HL-60 (cell line): ENCODE data around the gene FAM209B.

ENCODE experiments used
- CTCF ChIP-seq: IDR thresholded peaks from one replicate; pipeline ENCODE4 v1.5.1; 2011; ENCODE audit warnings: low read length, control low read depth, inconsistent platforms; ENCODE audit not compliant: insufficient read depth
- POLR2AphosphoS5 ChIP-seq: IDR thresholded peaks from 2 replicates; pipeline ENCODE4 v1.6.1; 2012; ENCODE audit warnings: low read depth

GRCh38 chr20:56573986-56574385, 40.9 kb downstream of the FAM209B start:
- TF ChIP-seq CTCF (no peak), POLR2AphosphoS5 (no peak)
